NCI-H2107 treated with DMSO at 0.1 percent for 48 hours (cell line): Measurements from ENCODE around the gene MAP2K4.
"Not testable (repeated sequence)": the region's sequence is repeated elsewhere in the genome, so short reads cannot be mapped to it uniquely, and the experiment has no call there.

ENCODE experiments used
- DNase-seq: peaks from one replicate; lab custom pipeline; 2025; ENCODE audit not compliant: unreplicated experiment; lab: John Stamatoyannopoulos, UW

Gene MAP2K4

GRCh38 chr17:12020642-12021622, at the start of gene MAP2K4:
TSS of gene MAP2K4 (plus strand) at chr17:12020877. CDS start at chr17:12020887, 10 bp downstream.
- DNase-seq = peak; percentile 12

- not testable (repeated sequence) for DNase-seq
Observed at GRCh38 chr17:11972741-11973140, 47.9 kb upstream of the MAP2K4 start.

GRCh38 chr17:11979795-11980194, 40.9 kb upstream of the MAP2K4 start:
- DNase-seq = no peak

GRCh38 chr17:11980813-11981212, 39.9 kb upstream of the MAP2K4 start:
- no peak for DNase-seq

- DNase-seq = no peak
Observed at GRCh38 chr17:11981862-11982261, 38.8 kb upstream of the MAP2K4 start.

GRCh38 chr17:11986179-11986941, 34.3 kb upstream of the MAP2K4 start:
- DNase-seq = no peak

GRCh38 chr17:11986942-11987329, 33.7 kb upstream of the MAP2K4 start:
- DNase-seq = peak; percentile 0

- no peak for DNase-seq
Observed at GRCh38 chr17:11990363-11990983, 30.2 kb upstream of the MAP2K4 start.

- DNase-seq = no peak
Observed at GRCh38 chr17:11991461-11991860, 29.2 kb upstream of the MAP2K4 start.

GRCh38 chr17:11996722-11997146, 23.9 kb upstream of the MAP2K4 start:
- no peak for DNase-seq

- DNase-seq = peak; percentile 51
Observed at GRCh38 chr17:11997147-11997971, 23.3 kb upstream of the MAP2K4 start, which contains the start of gene ZNF18. TSS of gene ZNF18 (minus strand) at chr17:11997475. CDS start at chr17:11992829, 4,646 bp downstream.

- DNase-seq = no peak
Observed at GRCh38 chr17:11997972-11998233, 22.8 kb upstream of the MAP2K4 start.

- DNase-seq = no peak
Observed at GRCh38 chr17:11999696-12000095, 21.0 kb upstream of the MAP2K4 start.

- no peak for DNase-seq
Observed at GRCh38 chr17:12007466-12007865, 13.2 kb upstream of the MAP2K4 start.

- no peak for DNase-seq
Observed at GRCh38 chr17:12021623-12022140, 1.0 kb downstream of the MAP2K4 start.

GRCh38 chr17:12022310-12022709, 1.6 kb downstream of the MAP2K4 start:
- no peak for DNase-seq

GRCh38 chr17:12024327-12024726, 3.6 kb downstream of the MAP2K4 start:
- no peak for DNase-seq

GRCh38 chr17:12027658-12028057, 7.0 kb downstream of the MAP2K4 start:
- DNase-seq = no peak

GRCh38 chr17:12028611-12029010, 7.9 kb downstream of the MAP2K4 start:
- DNase-seq = no peak

- no peak for DNase-seq
Observed at GRCh38 chr17:12034538-12034937, 13.9 kb downstream of the MAP2K4 start.
